COR-L47 (cell line): ENCODE data around the gene TAX1BP3.

ENCODE experiments used
- DNase-seq: peaks from one replicate; lab custom pipeline; 2025; lab: John Stamatoyannopoulos, UW

Gene TAX1BP3

GRCh38 chr17:3657874-3658783 is 10.2 kb downstream of the TAX1BP3 start:
- DNase-seq, result no peak

GRCh38 chr17:3657588-3657869 is 10.8 kb downstream of the TAX1BP3 start:
- DNase-seq, result no peak

GRCh38 chr17:3656755-3657587 is 11.4 kb downstream of the TAX1BP3 start:
- DNase-seq, result no peak

- no peak for DNase-seq
Measured at GRCh38 chr17:3656353-3656752, 12.0 kb downstream of the TAX1BP3 start.

GRCh38 chr17:3655766-3656165 is 12.6 kb downstream of the TAX1BP3 start:
- DNase-seq, result no peak

- no peak for DNase-seq
Measured at GRCh38 chr17:3647769-3648555, 20.4 kb downstream of the TAX1BP3 start.

- no peak for DNase-seq
Measured at GRCh38 chr17:3647251-3647650, 21.1 kb downstream of the TAX1BP3 start.

- DNase-seq, result no peak
Measured at GRCh38 chr17:3645310-3645709, 23.1 kb downstream of the TAX1BP3 start.

- no peak for DNase-seq
Measured at GRCh38 chr17:3643889-3644349, 24.5 kb downstream of the TAX1BP3 start.

GRCh38 chr17:3641717-3642486 is 26.5 kb downstream of the TAX1BP3 start:
- DNase-seq, result no peak

- no peak for DNase-seq
Measured at GRCh38 chr17:3641014-3641413, 27.4 kb downstream of the TAX1BP3 start.

GRCh38 chr17:3639981-3640596 is 28.3 kb downstream of the TAX1BP3 start:
- no peak for DNase-seq

GRCh38 chr17:3636908-3637373 is 31.4 kb downstream of the TAX1BP3 start:
- no peak for DNase-seq

GRCh38 chr17:3636154-3636907 is 32.0 kb downstream of the TAX1BP3 start, which contains the start of the genes CTNS and SHPK:
Gene CTNS, plus strand, starts transcription at chr17:3636760. Its CDS starts 3,447 bp downstream, at chr17:3640207.
Gene SHPK, minus strand, starts transcription at chr17:3636250. Its CDS starts 31 bp downstream, at chr17:3636219.
- DNase-seq, result peak; percentile 76

- DNase-seq, result no peak
Measured at GRCh38 chr17:3635474-3636153, 32.8 kb downstream of the TAX1BP3 start.

GRCh38 chr17:3632287-3632686 is 36.1 kb downstream of the TAX1BP3 start:
- DNase-seq, result no peak

GRCh38 chr17:3630781-3631180 is 37.6 kb downstream of the TAX1BP3 start:
- DNase-seq, result no peak

GRCh38 chr17:3627769-3628167 is 40.6 kb downstream of the TAX1BP3 start:
- DNase-seq, result no peak
